ENCODE results near the gene YBX2.
A peak's percentile ranks its signal among the peaks of the same experiment; 100 is the strongest.
"Not testable (repeated sequence)": the region's sequence is repeated elsewhere in the genome, so short reads cannot be mapped to it uniquely, and the experiment has no call there.

YBX2 gene

DNA sequence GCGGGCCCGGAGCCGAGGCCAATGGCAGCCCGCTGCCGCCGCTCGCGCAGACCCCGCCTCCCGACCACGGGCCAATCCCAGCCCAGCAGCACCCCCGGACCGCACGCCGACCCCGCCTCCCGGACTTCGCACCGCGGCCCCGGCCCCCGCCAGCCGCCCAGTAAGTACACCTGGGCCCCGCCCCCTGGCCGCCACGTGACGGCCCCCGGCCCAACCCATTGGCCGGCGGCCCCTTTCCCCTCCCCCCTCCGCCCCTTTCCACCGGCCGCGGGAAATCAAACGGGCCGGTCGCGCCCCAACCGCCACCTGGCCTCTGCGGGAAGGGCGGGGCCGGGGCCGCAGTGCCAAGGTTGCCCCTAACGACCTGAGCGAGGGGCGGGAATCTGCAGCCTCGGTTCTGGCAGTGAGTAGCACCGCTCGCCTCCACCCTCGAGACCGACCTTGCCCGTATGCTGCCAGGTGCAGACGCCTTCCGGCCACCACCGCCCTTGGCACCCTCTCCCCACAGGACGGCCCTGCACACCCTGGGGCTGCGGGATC lies at the start of gene YBX2:
Gene YBX2 (minus strand): TSS at position 26 of the 540 bp plus-strand sequence. CDS start 139 bp downstream, outside the sequence.
- peak; percentile 86 for DNase-seq

DNA sequence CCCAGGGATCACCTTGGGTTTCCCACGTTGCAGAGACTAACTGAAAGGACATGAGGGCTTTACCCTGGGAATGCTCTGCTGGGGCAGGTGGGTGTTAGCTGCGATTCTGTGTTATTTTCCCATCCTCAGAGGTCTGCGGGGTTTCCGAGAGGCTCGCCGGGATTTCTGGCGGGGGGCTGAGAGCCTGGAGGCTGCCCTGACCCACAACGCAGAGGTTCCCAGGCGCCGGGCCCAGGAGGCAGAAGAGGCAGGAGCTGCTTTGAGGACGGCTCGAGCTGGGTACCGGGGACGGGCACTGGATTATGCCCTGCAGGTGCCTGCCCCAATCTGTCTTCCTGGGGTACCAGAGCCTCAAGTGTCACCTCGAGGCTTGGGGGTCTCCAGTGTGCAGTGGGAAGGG lies 48.8 kb upstream of the YBX2 start:
- DNase-seq: no peak

DNA sequence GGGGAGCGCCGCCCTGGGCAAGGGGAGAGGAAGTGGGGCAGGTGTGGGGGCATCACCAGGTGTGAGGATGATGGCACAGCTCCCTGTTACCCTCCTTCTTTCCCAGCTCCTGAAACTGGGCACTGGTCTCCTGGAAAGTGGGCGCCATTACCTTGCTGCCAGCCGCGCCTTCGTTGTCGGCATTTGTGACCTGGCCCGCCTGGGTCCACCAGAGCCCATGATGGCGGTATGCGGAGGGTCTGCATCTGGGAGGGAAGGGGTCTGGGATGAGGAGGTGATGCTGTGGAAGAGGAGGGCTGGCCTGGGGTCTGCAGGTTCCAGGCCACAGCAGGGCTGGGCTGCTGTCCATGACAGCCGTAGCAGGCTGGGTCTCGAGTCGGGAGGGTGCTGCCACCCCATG lies 47.4 kb upstream of the YBX2 start:
- DNase-seq: no peak

DNA sequence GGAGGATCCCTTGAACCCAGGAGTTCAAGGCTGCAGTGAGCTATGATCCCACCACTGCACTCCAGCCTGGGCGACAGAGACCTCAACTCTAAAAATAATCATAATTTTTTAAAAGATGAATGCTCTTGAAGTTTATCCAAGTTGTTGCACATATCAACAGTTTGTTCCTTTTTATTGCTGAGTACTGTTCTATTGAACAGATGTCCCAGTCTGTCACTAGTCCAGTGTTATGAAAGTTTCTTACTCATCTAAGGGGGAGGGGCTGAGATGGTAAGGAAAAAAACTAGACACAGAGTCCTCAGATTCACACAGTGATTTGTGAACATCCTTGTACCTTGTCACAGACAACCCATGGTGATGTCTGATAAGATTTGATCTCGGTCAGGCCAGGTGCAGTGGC lies 45.7 kb upstream of the YBX2 start:
- no peak for DNase-seq

DNA sequence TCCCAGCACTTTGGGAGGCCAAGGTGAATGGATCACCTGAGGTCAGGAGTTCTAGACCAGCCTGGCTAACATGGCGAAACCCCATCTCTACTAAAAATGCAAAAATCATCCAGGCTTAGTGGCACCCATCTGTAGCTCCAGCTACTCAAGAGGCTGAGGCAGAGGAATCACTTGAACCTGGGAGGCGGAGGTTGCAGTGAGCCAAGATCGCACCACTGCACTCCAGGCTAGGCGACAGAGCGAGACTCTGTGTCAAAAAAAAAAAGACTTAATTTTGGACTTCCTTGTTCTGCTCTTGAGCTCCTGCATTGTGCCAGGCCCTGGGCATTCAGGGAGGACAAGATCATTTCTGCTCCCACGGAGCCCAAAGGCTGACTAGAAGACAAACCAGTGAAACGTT lies 43.2 kb upstream of the YBX2 start:
- DNase-seq: not testable (repeated sequence)

GRCh38 chr17:7336240-7337175 lies 42.1 kb upstream of the YBX2 start, which contains the start of gene ACAP1:
Gene ACAP1 (plus strand): TSS chr17:7336529. CDS start chr17:7336735, 206 bp downstream.
- DNase-seq: peak; percentile 81

GRCh38 chr17:7335765-7336164 lies 41.3 kb upstream of the YBX2 start:
- DNase-seq: not testable (repeated sequence)

GRCh38 chr17:7334938-7335538 lies 40.6 kb upstream of the YBX2 start:
- DNase-seq: no peak

- peak; percentile 58 for DNase-seq
Measured at GRCh38 chr17:7332600-7333069, 38.2 kb upstream of the YBX2 start.

GRCh38 chr17:7332111-7332510 lies 37.7 kb upstream of the YBX2 start:
- DNase-seq: no peak

DNA sequence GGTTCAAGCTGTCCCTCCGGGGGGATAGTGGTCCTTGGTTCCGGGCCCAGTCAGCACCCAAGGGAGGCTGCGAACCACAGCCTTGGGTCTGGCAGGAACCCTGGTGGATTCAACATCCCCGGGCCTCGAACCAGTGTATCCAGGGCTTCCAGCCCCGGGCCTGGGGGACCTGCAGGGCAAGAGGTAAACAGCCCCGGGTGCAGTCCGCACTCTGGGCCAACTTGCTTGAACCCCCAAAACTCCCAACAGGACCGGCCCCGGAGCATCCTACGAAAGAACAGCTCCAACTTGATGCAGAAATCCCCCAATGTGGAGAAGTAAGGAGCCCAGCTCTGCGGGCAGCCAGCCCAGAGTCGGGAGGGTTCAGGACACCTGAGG lies 36.2 kb upstream of the YBX2 start:
- DNase-seq: no peak

DNA sequence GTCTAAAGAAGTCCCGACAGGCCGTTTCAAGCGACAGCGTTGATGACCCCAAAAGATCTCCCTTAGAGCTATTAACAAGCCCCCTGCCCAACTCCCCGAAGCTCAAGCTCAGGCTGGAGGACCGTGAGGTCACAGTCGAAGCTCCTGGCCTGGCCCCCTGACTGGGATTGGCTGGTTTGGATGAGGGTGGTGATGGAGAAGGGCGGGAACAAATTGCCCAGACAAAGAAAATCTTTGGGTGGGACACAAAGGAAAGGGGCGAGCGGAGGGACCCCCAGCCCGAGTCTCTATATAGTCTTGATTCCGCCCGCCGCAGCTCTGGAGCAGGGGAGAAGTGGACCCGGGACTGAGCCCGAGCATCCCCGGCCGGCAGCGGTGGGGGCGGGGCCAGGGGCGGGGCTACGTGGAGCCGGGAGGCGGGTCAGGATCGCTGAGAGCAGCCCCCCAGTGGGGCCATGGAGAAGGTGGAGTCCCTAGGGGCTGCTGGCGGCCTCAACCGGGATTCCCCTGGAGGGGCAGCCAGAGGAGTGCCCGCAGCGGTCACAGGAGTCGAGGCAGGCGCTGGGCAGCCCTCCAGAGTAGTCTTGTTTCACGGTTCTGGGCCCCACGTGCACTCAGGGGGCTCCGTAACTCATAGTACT lies 35.7 kb upstream of the YBX2 start:
- peak; percentile 84 for DNase-seq

GRCh38 chr17:7329374-7329996 lies 35.0 kb upstream of the YBX2 start:
- DNase-seq: peak; percentile 97

GRCh38 chr17:7328840-7329373 lies 34.5 kb upstream of the YBX2 start, which contains the start of gene NEURL4:
Gene NEURL4 (minus strand): TSS chr17:7329335. CDS start chr17:7329312, 23 bp downstream.
- DNase-seq: no peak

DNA sequence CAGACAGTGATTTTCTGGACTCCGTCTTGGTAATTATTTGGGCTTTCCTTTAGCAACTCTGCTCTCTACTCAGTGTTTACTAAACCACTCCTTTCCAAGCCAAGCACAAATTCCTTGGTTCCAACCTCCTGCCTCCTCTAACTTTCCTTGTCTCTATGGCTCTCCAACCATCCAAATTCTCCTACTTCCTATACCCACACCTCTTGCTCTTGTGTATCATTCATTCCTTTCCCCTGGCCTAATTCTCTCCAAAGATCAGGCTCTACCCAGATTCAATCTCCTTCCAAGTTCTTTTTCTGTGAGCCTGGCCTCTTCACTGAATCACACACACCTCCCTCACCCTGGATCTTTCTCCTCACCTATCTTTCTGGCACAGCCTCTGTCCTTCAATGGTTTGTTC lies 33.6 kb upstream of the YBX2 start:
- DNase-seq: no peak

- no peak for DNase-seq
Measured at GRCh38 chr17:7327501-7327900, 33.1 kb upstream of the YBX2 start.

GRCh38 chr17:7327056-7327455 lies 32.6 kb upstream of the YBX2 start:
- DNase-seq: no peak

DNA sequence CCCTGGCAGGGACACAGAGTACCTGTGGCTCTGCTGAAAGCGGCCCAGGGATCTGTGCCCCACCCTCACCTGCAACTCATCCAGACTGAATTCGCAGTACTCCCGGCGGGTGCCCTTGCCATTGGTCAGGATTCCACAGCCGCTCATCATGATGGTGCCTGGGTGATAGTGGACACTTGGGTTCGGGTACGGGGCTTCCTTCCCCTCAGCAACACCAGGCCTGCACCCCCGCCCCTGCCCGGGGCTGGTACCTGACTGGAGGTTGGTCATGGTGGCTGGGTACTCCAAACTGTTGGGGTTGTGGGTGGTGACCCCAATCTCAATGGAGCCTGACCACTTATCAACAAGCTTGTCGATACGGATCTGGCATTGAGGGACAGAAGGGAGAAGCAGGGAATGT lies 31.7 kb upstream of the YBX2 start:
- no peak for DNase-seq

DNA sequence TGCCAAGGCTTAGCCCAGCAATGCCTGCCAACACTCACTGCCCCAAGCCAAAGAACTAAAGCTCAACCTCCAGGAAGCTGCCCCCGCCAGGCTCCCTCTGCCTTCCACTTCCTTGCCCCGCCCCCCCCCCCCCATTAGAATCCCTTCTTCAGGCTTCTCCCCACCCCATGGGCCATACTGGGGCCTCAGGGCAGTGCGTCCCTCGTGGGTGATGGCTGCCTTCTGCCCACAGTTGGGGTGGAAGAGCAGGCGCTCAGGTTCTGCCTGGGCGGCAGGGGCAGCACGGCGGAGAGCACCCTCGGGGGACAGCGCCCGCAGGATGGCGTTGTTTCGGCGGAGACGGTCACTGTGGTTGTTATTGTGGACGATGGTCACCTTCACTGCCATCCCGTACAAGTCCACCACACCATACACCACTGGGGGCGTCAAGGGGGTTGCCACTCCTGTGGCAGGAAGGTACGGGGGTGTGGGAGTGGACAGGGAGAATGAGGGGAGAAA lies 30.6 kb upstream of the YBX2 start:
- no peak for DNase-seq

DNA sequence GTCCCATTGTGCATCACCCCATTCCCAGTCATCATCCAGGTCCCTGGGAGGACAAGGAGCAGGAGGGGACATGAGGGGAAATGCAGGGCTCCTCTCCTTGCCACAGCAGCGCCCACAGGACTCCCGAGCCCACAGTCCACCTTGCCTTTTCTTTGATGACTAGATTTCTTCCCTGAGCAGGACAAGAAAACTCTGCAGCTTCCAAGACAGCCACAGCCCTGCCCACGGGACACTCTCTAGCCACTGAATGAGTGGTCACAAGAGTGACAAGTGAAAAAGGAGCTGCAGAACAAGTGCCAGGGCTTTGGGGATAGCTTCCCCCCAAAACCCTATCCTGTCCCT lies 30.0 kb upstream of the YBX2 start:
- no peak for DNase-seq

DNA sequence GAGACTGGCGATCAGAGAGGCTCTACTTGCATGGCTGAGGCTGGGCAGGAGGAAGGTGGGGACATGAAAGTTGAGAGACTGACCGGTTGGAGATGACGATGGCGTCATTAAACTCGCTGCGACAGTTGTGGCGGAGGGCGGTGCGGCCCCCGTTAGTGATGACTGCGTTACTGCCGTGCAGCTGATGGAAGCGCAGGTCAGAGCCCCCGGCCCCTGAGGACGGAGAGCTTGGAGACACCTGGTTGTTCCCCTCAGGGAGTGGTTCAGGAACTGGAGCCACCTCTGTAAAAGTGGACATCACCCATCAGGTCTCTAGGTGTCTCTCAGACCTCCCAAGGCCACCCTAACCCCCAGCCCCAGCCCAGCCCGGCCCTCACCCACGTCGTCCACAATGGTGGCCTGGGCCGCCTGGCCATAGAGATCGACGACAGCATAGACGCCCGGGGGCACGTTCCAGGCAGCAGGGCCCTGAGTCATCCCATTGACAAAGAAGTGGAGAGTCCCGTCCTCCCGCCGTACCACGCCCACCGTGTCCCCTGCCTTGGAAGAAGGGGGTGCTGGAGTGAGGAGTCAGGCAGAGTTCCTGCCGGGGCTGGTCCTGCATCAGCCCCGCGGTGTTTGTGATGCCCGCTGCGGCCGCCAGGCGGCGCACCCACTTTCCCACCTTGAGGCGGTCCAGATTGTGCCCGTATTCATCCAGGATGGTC lies 29.4 kb upstream of the YBX2 start:
- peak; percentile 47 for DNase-seq
